ENCODE data around the gene POLRMT. TPM values are rescaled to one million over a fixed set of nuclear protein-coding genes. Genes with fewer than 3 reads are reported as not detected.

POLRMT gene
- total RNA-seq, 1 donor from 2014 or later, result 45.3 TPM

DNA sequence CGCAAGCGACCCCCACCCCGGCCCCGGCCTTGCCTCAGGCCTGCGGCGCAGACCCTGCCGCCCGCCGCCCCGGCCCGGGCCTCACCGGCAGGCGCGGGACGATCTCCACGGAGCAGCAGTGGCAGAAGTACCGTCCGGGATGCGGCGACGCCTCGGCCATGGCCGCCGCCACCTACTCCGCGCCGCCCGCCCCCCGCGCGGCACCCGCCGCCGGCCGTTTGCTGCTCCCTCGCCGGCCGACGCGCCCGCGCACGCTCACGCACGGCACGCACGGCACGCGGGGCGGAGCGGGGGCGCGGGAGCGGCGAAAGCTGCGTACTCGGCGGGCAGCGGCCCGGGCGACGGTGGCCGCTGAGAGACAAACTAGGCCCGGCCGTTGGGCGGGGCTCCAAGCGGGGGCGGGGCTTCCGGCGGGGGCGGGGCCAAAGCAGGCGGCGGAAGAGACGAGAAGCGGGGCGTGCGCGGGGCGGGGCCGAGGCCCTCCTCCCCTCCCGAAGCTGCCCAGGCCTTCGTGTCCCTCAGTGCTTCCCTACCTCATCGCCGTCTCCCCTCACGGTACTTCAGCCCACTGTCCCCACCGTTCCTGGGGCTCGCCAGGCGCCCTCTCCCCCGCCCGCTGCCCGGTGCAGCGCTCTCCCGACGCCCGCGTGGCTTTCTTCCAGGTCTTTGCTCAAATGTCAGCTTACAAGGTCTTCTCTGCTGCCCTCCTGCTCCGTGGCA is 29.8 kb upstream of the POLRMT start, which contains the start of gene RNF126:
RNF126 (minus strand) TSS at position 253 of the 720 bp plus-strand sequence; CDS start at position 160, 93 bp downstream.
- Histone ChIP-seq H3K4me2 (ENCODE audit: low read length) (peak within 1 kb of the TSS; percentile 93), H3K27me3 (ENCODE audit: insufficient read depth, low read length) (no peaks in the 10 kb centered on the region), H3K27ac (ENCODE audit: low read depth, low read length) (peak within 1 kb of the TSS; percentile 78), H3K4me3 (ENCODE audit: insufficient read depth, low read depth, low read length) (peak within 1 kb of the TSS; percentile 70), H3K9ac (ENCODE audit: low read length) (peak within 1 kb of the TSS; percentile 95), H4K20me1 (ENCODE audit: insufficient read depth, low read length) (peaks cover 40% of the 10 kb centered on the region), H3K79me2 (ENCODE audit: insufficient read depth, low read length) (peaks cover 52% of the 10 kb centered on the region), H2AFZ (ENCODE audit: low read depth, low read length) (peak within 1 kb of the TSS; percentile 95), H3K36me3 (ENCODE audit: insufficient read depth, low read length) (no peaks in the 10 kb centered on the region), H3K9me3 (ENCODE audit: insufficient read depth, low read depth, low read length) (peaks cover 3% of the 10 kb centered on the region), H3K4me1 (ENCODE audit: insufficient read depth, low read length) (peaks cover 30% of the 10 kb centered on the region)
- peaks cover 4% of the 10 kb centered on the region for H3K36me3 Mint-ChIP-seq (ENCODE audit: low read depth, unreplicated experiment)
- TF ChIP-seq, protein P1, sequence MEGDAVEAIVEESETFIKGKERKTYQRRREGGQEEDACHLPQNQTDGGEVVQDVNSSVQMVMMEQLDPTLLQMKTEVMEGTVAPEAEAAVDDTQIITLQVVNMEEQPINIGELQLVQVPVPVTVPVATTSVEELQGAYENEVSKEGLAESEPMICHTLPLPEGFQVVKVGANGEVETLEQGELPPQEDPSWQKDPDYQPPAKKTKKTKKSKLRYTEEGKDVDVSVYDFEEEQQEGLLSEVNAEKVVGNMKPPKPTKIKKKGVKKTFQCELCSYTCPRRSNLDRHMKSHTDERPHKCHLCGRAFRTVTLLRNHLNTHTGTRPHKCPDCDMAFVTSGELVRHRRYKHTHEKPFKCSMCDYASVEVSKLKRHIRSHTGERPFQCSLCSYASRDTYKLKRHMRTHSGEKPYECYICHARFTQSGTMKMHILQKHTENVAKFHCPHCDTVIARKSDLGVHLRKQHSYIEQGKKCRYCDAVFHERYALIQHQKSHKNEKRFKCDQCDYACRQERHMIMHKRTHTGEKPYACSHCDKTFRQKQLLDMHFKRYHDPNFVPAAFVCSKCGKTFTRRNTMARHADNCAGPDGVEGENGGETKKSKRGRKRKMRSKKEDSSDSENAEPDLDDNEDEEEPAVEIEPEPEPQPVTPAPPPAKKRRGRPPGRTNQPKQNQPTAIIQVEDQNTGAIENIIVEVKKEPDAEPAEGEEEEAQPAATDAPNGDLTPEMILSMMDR (IDR thresholded peaks at IDR 0.05; ENCODE audit: insufficient read depth, low read depth, low read length), result no peak
- TF ChIP-seq EZH2 (IDR thresholded peaks at IDR 0.05; ENCODE audit: insufficient read depth, low read length), result no peak
- H3K4me1 Mint-ChIP-seq (ENCODE audit: low read depth, unreplicated experiment), result peaks cover 5% of the 10 kb centered on the region
- DNase-seq (ENCODE audit: low read depth), result peak; percentile 71
- H3K9me3 Mint-ChIP-seq (ENCODE audit: unreplicated experiment), result peaks cover 2% of the 10 kb centered on the region
- peak within 1 kb of the TSS; percentile 90 for H3K4me3 Mint-ChIP-seq (ENCODE audit: unreplicated experiment)
- no peak for FAIRE-seq
- H3K27me3 Mint-ChIP-seq (ENCODE audit: low read depth, unreplicated experiment), result no peaks in the 10 kb centered on the region
- peak within 1 kb of the TSS; percentile 81 for H3K27ac Mint-ChIP-seq (ENCODE audit: unreplicated experiment)

DNA sequence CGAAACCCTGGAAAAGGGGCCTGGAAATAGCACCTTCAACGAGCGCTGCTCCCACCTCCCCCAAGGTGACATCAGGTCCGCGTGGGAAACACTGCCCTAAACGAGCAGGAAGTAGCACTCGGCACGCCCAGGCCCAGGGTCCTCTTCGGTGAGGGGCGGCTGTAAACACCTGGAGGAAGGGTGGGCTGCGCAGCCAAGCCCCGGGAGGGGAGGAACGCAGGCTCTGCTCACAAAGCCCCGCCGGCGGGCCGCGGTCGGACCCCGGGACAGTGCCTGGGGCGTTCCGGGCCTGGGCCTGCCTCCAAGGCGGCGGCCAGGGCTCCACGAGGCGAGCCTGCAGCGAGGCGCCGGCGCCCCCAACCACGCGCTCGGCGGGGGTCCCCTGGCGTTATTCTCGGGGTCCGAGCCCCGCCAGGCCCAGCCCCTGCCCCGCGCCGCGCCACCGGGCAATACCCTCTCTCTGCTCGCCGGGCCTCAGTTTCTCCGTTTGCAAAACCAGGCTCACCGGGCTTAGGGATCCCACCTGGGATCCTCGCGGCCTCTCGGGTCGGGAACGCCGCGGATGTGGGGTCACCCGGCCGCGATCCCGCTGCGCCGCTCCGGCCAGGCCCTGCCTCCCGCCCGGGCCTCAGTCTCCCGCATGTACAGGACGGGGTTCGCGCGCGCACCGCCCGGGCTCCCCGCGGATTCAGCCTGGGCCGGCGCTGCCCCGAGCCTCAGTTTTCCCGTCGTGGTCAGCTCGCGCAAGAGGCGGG is 29.0 kb upstream of the POLRMT start:
- peaks cover 5% of the 10 kb centered on the region for H3K4me1 Mint-ChIP-seq (ENCODE audit: low read depth, unreplicated experiment)
- peak overlapping the region; percentile 90 for H3K4me3 Mint-ChIP-seq (ENCODE audit: unreplicated experiment)
- peaks cover 30% of the 10 kb centered on the region for H3K4me1 ChIP-seq (ENCODE audit: insufficient read depth, low read length)
- no peaks in the 10 kb centered on the region for H3K9me3 Mint-ChIP-seq (ENCODE audit: unreplicated experiment)
- peaks cover 47% of the 10 kb centered on the region for H4K20me1 ChIP-seq (ENCODE audit: insufficient read depth, low read length)
- DNase-seq (ENCODE audit: low read depth) (peak; percentile 32), FAIRE-seq (no peak)
- TF ChIP-seq EZH2 (IDR thresholded peaks at IDR 0.05; ENCODE audit: insufficient read depth, low read length), result no peak
- TF ChIP-seq, protein P1 (IDR thresholded peaks at IDR 0.05; ENCODE audit: insufficient read depth, low read depth, low read length), result no peak
- H3K4me3 ChIP-seq (ENCODE audit: insufficient read depth, low read depth, low read length), result peak overlapping the region; percentile 70
- H3K27me3 ChIP-seq (ENCODE audit: insufficient read depth, low read length), result no peaks in the 10 kb centered on the region
- H3K36me3 ChIP-seq (ENCODE audit: insufficient read depth, low read length), result no peaks in the 10 kb centered on the region
- H3K27ac ChIP-seq (ENCODE audit: low read depth, low read length), result peak overlapping the region; percentile 78
- peaks cover 3% of the 10 kb centered on the region for H3K9me3 ChIP-seq (ENCODE audit: insufficient read depth, low read depth, low read length)
- H3K36me3 Mint-ChIP-seq (ENCODE audit: low read depth, unreplicated experiment), result peaks cover 4% of the 10 kb centered on the region
- peak overlapping the region; percentile 81 for H3K27ac Mint-ChIP-seq (ENCODE audit: unreplicated experiment)
- H3K27me3 Mint-ChIP-seq (ENCODE audit: low read depth, unreplicated experiment), result no peaks in the 10 kb centered on the region
- peak overlapping the region; percentile 93 for H3K4me2 ChIP-seq (ENCODE audit: low read length)
- peak overlapping the region; percentile 95 for H3K9ac ChIP-seq (ENCODE audit: low read length)
- no peak overlapping the region for H2AFZ ChIP-seq (ENCODE audit: low read depth, low read length)
- H3K79me2 ChIP-seq (ENCODE audit: insufficient read depth, low read length), result peaks cover 59% of the 10 kb centered on the region

Measured in astrocyte (in vitro differentiated cells and primary cell).